Cardiac muscle cell (in vitro differentiated cells and primary cell): ENCODE results near the gene PITPNB. TPM values are rescaled to one million over a fixed set of nuclear protein-coding genes. Genes with fewer than 3 reads are reported as not detected.

Experiments used
- DNase-seq, 2 donors: peaks; one replicate each; pipeline versions ENCODE4 v3.0.0 to v3.0.0-alpha.2; 2010 to 2017; ENCODE audit warnings: low read depth in 1 of 2, low spot score in 1 of 2
- H3K27ac ChIP-seq: fragments of 200-600 bp; sonication (generic); 2 replicates; pipeline ENCODE4 v1.5.1; 2016
- H3K27me3 ChIP-seq: fragments of 200-600 bp; sonication (generic); 2 replicates; pipeline ENCODE4 v1.6.0; 2016; ENCODE audit warnings: control low read depth
- H3K36me3 ChIP-seq: fragments of 200-600 bp; sonication (generic); 2 replicates; pipeline ENCODE4 v1.5.1; 2016; ENCODE audit warnings: control low read depth
- H3K4me1 ChIP-seq: fragments of 200-600 bp; sonication (generic); 2 replicates; pipeline ENCODE4 v1.8.1; 2017; ENCODE audit warnings: low read depth, mild to moderate bottlenecking, mixed run types
- H3K4me3 ChIP-seq: fragments of 200-600 bp; sonication (generic); 2 replicates; pipeline ENCODE4 v1.5.1; 2016; ENCODE audit warnings: mild to moderate bottlenecking
- H3K9me3 ChIP-seq: fragments of 200-600 bp; sonication (generic); 2 replicates; pipeline ENCODE4 v1.5.1; 2017; ENCODE audit warnings: low read depth, mild to moderate bottlenecking, control low read depth
- CTCF ChIP-seq: IDR thresholded peaks from 2 replicates; pipeline ENCODE4 v1.5.1; 2012; ENCODE audit warnings: low read depth, mild to moderate bottlenecking, low read length
- polyA plus RNA-seq: library from polyadenylated mRNA; unstranded; fragments of >200 nt; fragmentation: Nextera tagmentation; extraction: Ambion mirVana; gene quantifications from 2 replicates; pipeline ENCODE4 v1.2.1, GENCODE V29; 2016
- total RNA-seq: library from RNA; depleted of rRNA; stranded (reverse); fragments of >200 nt; gene quantifications from 2 replicates; pipeline ENCODE4 v1.2.3, GENCODE V29; 2016

PITPNB gene
- total and polyA plus RNA-seq, 2 experiments from 2014 or later, result 73.2 to 131 TPM

- Histone ChIP-seq H3K9me3 (no peaks in the 10 kb centered on the region), H3K27ac (no peak overlapping the region), H3K36me3 (peaks cover 72% of the 10 kb centered on the region), H3K4me1 (peaks cover 36% of the 10 kb centered on the region), H3K27me3 (no peaks in the 10 kb centered on the region), H3K4me3 (no peak overlapping the region)
- no peak for TF ChIP-seq CTCF
- peak in 1 of 2 donors; percentile 62 for DNase-seq
These were observed 65.6 kb downstream of the PITPNB start for GRCh38 chr22:27853424-27853823.

- Histone ChIP-seq H3K9me3 (no peaks in the 10 kb centered on the region), H3K36me3 (peaks cover 59% of the 10 kb centered on the region), H3K27me3 (no peaks in the 10 kb centered on the region), H3K4me1 (peaks cover 36% of the 10 kb centered on the region), H3K27ac (peak overlapping the region; percentile 42), H3K4me3 (no peak overlapping the region)
- DNase-seq, result peak in 1 of 2 donors; percentile 67
- no peak for TF ChIP-seq CTCF
These were observed 66.9 kb downstream of the PITPNB start for GRCh38 chr22:27851974-27852746.

GRCh38 chr22:27850000-27850521 lies 69.0 kb downstream of the PITPNB start:
- H3K4me3 ChIP-seq, result no peak overlapping the region
- H3K27ac ChIP-seq, result no peak overlapping the region
- H3K4me1 ChIP-seq, result peaks cover 57% of the 10 kb centered on the region
- no peaks in the 10 kb centered on the region for H3K27me3 ChIP-seq
- TF ChIP-seq CTCF, result no peak
- H3K36me3 ChIP-seq, result peaks cover 41% of the 10 kb centered on the region
- no peaks in the 10 kb centered on the region for H3K9me3 ChIP-seq
- DNase-seq, result peak in 1 of 2 donors; percentile 83

GRCh38 chr22:27848005-27848404 lies 71.1 kb downstream of the PITPNB start:
- Histone ChIP-seq H3K4me3 (no peak overlapping the region), H3K27ac (no peak overlapping the region), H3K9me3 (no peaks in the 10 kb centered on the region), H3K4me1 (peaks cover 53% of the 10 kb centered on the region), H3K27me3 (no peaks in the 10 kb centered on the region), H3K36me3 (peaks cover 29% of the 10 kb centered on the region)
- TF ChIP-seq CTCF, result no peak
- no peak for DNase-seq

GRCh38 chr22:27846910-27847309 lies 72.1 kb downstream of the PITPNB start:
- TF ChIP-seq CTCF, result no peak
- Histone ChIP-seq H3K27me3 (no peaks in the 10 kb centered on the region), H3K9me3 (no peaks in the 10 kb centered on the region), H3K4me3 (no peak overlapping the region), H3K36me3 (peaks cover 18% of the 10 kb centered on the region), H3K27ac (no peak overlapping the region), H3K4me1 (peaks cover 53% of the 10 kb centered on the region)
- DNase-seq, result no peak
